KMS-11 (cell line): Measurements from ENCODE around the gene CD47.
A peak's percentile ranks its signal among the peaks of the same experiment; 100 is the strongest.

Source experiments
- H2AFZ ChIP-seq: fragments of 200-600 bp; sonication (generic); 2 replicates; pipeline ENCODE4 v1.6.1; 2016; ENCODE audit warnings: antibody characterized with exemption, mixed run types, low read depth
- H3K27ac ChIP-seq: fragments of 200-600 bp; sonication (generic); 2 replicates; pipeline ENCODE4 v1.6.1; 2016; ENCODE audit warnings: mild to moderate bottlenecking, mixed run types
- H3K27me3 ChIP-seq: fragments of 200-600 bp; sonication (generic); 2 replicates; pipeline ENCODE4 v1.6.1; 2017; ENCODE audit warnings: mild to moderate bottlenecking, low read depth, mixed run types, moderate library complexity; ENCODE audit not compliant: insufficient read depth
- H3K36me3 ChIP-seq: fragments of 200-600 bp; sonication (generic); 2 replicates; pipeline ENCODE4 v1.6.1; 2017; ENCODE audit warnings: mild to moderate bottlenecking, mixed run types; ENCODE audit not compliant: insufficient read depth
- H3K4me1 ChIP-seq: fragments of 200-600 bp; sonication (generic); 2 replicates; pipeline ENCODE4 v1.6.1; 2016; ENCODE audit warnings: mild to moderate bottlenecking, low read depth, mixed run types; ENCODE audit not compliant: poor library complexity, severe bottlenecking
- H3K4me2 ChIP-seq: fragments of 200-600 bp; sonication (generic); 2 replicates; pipeline ENCODE4 v1.7.0; 2016; ENCODE audit warnings: mild to moderate bottlenecking, mixed run types
- H3K4me3 ChIP-seq: fragments of 200-600 bp; sonication (generic); IDR thresholded peaks from 2 replicates; pipeline ENCODE4 v1.6.1; 2017; ENCODE audit warnings: low read depth, low read length, mixed read lengths; ENCODE audit not compliant: insufficient read depth
- H3K79me2 ChIP-seq: fragments of 200-600 bp; sonication (generic); 2 replicates; pipeline ENCODE4 v1.6.1; 2016; ENCODE audit warnings: low read depth, mixed run types; ENCODE audit not compliant: insufficient read depth
- H3K9ac ChIP-seq: fragments of 200-600 bp; sonication (generic); 2 replicates; pipeline ENCODE4 v1.6.1; 2016; ENCODE audit warnings: mild to moderate bottlenecking, mixed run types
- H4K20me1 ChIP-seq: fragments of 200-600 bp; sonication (generic); 2 replicates; pipeline ENCODE4 v1.6.1; 2016; ENCODE audit warnings: mild to moderate bottlenecking, mixed run types; ENCODE audit not compliant: insufficient read depth
- CTCF ChIP-seq: fragments of 200-600 bp; sonication (generic); conservative IDR thresholded peaks from 2 replicates; pipeline ENCODE4 v1.6.1; 2017; ENCODE audit warnings: low read depth, mild to moderate bottlenecking, antibody characterized with exemption, low read length, moderate library complexity, mixed read lengths

CD47 gene

GRCh38 chr3:108102420-108103039 is 11.7 kb upstream of the CD47 start:
- Histone ChIP-seq H3K27ac (peak overlapping the region; percentile 99), H2AFZ (no peak overlapping the region), H3K4me3 (no peak overlapping the region), H3K4me2 (peak overlapping the region; percentile 64), H3K36me3 (no peaks in the 10 kb centered on the region), H3K27me3 (no peaks in the 10 kb centered on the region), H4K20me1 (no peaks in the 10 kb centered on the region), H3K9ac (no peak overlapping the region), H3K4me1 (peaks cover 56% of the 10 kb centered on the region), H3K79me2 (no peaks in the 10 kb centered on the region)
- TF ChIP-seq CTCF: no peak

DNA sequence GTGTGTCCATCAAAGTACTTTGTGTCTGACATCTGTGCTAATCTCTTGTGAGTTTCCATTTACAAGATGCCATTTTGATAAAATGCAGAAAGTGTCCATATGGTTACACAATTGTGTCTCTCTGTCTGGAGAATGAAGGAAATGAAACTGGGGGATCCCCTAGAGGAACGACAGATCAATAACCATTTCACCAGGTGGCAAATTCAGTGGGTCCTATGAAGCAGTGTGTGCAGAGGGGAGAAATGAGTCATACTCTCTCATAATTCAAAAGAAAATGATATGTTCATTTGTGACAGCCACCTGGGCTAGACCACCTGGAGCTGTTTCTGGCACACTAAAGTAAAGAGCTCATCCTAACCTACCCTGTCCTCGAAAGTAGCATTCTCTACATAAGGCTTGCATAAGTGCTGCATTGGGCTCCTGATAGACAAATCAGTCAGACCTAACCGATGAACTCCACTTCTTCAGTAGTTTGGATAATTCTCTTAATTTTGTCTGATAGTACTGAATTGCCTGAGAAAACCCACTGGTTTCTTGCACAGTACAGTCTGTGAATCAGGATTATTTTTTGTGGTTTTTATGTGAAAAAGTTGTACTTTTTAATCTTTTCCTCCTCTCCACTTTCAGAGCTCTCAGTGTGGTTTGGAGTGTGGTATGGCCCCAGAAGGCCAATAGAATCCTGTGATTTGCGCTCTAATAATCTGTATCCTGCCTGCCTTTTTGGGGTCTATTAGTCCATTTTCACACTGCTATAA is 10.3 kb upstream of the CD47 start:
- H3K4me2 ChIP-seq: peak overlapping the region; percentile 98

GRCh38 chr3:108099679-108100428 is 9.0 kb upstream of the CD47 start:
- Histone ChIP-seq H3K27me3 (no peaks in the 10 kb centered on the region), H4K20me1 (no peaks in the 10 kb centered on the region), H3K27ac (peak overlapping the region; percentile 99), H3K4me3 (peak overlapping the region; percentile 50), H3K9ac (peak overlapping the region; percentile 84), H3K36me3 (no peaks in the 10 kb centered on the region), H3K79me2 (no peaks in the 10 kb centered on the region), H3K4me2 (peak overlapping the region; percentile 98), H2AFZ (peak overlapping the region; percentile 32), H3K4me1 (peaks cover 76% of the 10 kb centered on the region)
- no peak for TF ChIP-seq CTCF

More for the DNA sequence above, 10.3 kb upstream of the CD47 start:
- no peak for TF ChIP-seq CTCF
- no peaks in the 10 kb centered on the region for H3K36me3 ChIP-seq
- no peaks in the 10 kb centered on the region for H3K27me3 ChIP-seq
- H3K4me3 ChIP-seq: no peak overlapping the region
- H3K79me2 ChIP-seq: no peaks in the 10 kb centered on the region
- no peaks in the 10 kb centered on the region for H4K20me1 ChIP-seq
- H3K4me1 ChIP-seq: peaks cover 71% of the 10 kb centered on the region
- peak overlapping the region; percentile 84; the same call in 1 of the 2 replicates for H3K9ac ChIP-seq
- peak overlapping the region; percentile 32; the same call in 1 of the 2 replicates for H2AFZ ChIP-seq
- H3K27ac ChIP-seq: peak overlapping the region; percentile 99

DNA sequence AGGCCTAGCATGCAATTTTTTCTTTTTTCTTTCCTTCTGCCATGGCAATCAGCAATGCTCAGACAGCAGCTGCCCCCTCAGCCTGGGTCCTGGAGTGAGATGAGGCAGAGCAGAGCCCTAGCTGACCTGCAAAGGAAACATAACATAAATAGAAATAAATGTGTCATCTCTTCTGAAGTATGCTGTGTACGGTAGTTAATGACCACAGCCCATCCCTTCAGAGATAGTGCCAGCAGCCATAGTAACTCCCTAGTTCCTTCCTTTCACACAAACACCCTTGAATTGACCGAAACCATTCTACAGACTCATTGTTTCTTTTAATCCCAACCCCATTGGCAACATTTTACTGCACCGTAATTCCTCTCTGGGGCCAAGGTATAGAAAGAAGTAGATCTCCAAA is 8.4 kb upstream of the CD47 start:
- no peaks in the 10 kb centered on the region for H4K20me1 ChIP-seq
- peak overlapping the region; percentile 84 for H3K9ac ChIP-seq
- H3K4me1 ChIP-seq: peaks cover 76% of the 10 kb centered on the region
- peak overlapping the region; percentile 32 for H2AFZ ChIP-seq
- no peaks in the 10 kb centered on the region for H3K27me3 ChIP-seq
- no peaks in the 10 kb centered on the region for H3K36me3 ChIP-seq
- peak overlapping the region; percentile 50 for H3K4me3 ChIP-seq
- H3K79me2 ChIP-seq: no peaks in the 10 kb centered on the region
- peak overlapping the region; percentile 98 for H3K4me2 ChIP-seq
- TF ChIP-seq CTCF: no peak
- peak overlapping the region; percentile 99 for H3K27ac ChIP-seq
